HL-60 (cell line): ENCODE data around the gene MKLN1.
A peak's percentile ranks its signal among the peaks of the same experiment; 100 is the strongest.

Source experiments
- DNase-seq, 2 experiments: peaks; one replicate each; pipeline ENCODE4 v3.0.0-alpha.2; 2010 to 2020; ENCODE audit warnings: low read depth in 1 of 2, low spot score in 1 of 2
- H3K27ac ChIP-seq: fragments of 250-450 bp; sonication (Bioruptor Pico); replicated peaks from 2 replicates; pipeline ENCODE4 v1.5.1; 2020; ENCODE audit warnings: mild to moderate bottlenecking, moderate library complexity
- H3K27me3 ChIP-seq: fragments of 250-450 bp; sonication (Bioruptor Pico); 2 replicates; pipeline ENCODE4 v1.5.1; 2021; ENCODE audit warnings: mild to moderate bottlenecking, moderate library complexity; ENCODE audit not compliant: insufficient read depth, poor library complexity, severe bottlenecking
- H3K4me3 ChIP-seq: replicated peaks from 2 replicates; pipeline ENCODE4 v1.5.1; 2011; ENCODE audit warnings: mild to moderate bottlenecking, control low read depth, low read length; ENCODE audit not compliant: insufficient read depth
- CTCF ChIP-seq: IDR thresholded peaks from one replicate; pipeline ENCODE4 v1.5.1; 2011; ENCODE audit warnings: low read length, control low read depth, inconsistent platforms; ENCODE audit not compliant: insufficient read depth
- GABPA ChIP-seq: IDR thresholded peaks from 2 replicates; pipeline ENCODE4 v1.6.1; 2012; ENCODE audit warnings: low read depth
- POLR2AphosphoS5 ChIP-seq: IDR thresholded peaks from 2 replicates; pipeline ENCODE4 v1.6.1; 2012; ENCODE audit warnings: low read depth
- REST ChIP-seq: IDR thresholded peaks from 2 replicates; pipeline ENCODE4 v1.6.1; 2012; ENCODE audit warnings: low read depth; ENCODE audit not compliant: insufficient replicate concordance
- SPI1 ChIP-seq: IDR thresholded peaks from 2 replicates; pipeline ENCODE4 v1.6.1; 2012; ENCODE audit warnings: low read depth, mild to moderate bottlenecking, borderline replicate concordance

Gene MKLN1

GRCh38 chr7:131354390-131354789 lies 26.7 kb downstream of the MKLN1 start:
- Histone ChIP-seq H3K27ac (no peak overlapping the region), H3K27me3 (no peaks in the 10 kb centered on the region), H3K4me3 (no peak overlapping the region)
- no peak for DNase-seq
- TF ChIP-seq GABPA, result no peak
- no peak for TF ChIP-seq REST
- TF ChIP-seq SPI1, result no peak
- TF ChIP-seq CTCF, result no peak
- TF ChIP-seq POLR2AphosphoS5, result no peak

- H3K27me3 ChIP-seq, result no peaks in the 10 kb centered on the region
- peak in 1 of 2 experiments; percentile 55 for DNase-seq
- H3K27ac ChIP-seq, result no peak overlapping the region
- TF ChIP-seq GABPA (no peak), CTCF (no peak), SPI1 (no peak), REST (no peak), POLR2AphosphoS5 (no peak)
- no peak overlapping the region for H3K4me3 ChIP-seq
These were observed 28.5 kb downstream of the MKLN1 start for GRCh38 chr7:131355917-131356777.

- no peak for DNase-seq
These were observed 29.7 kb downstream of the MKLN1 start for GRCh38 chr7:131357282-131357880.

More at GRCh38 chr7:131357282-131357880, 29.7 kb downstream of the MKLN1 start:
- Histone ChIP-seq H3K27me3 (no peaks in the 10 kb centered on the region), H3K27ac (no peak overlapping the region), H3K4me3 (no peak overlapping the region)
- TF ChIP-seq SPI1, result no peak
- TF ChIP-seq REST, result no peak
- TF ChIP-seq GABPA, result no peak
- TF ChIP-seq POLR2AphosphoS5, result no peak
- no peak for TF ChIP-seq CTCF
